Esophagus squamous epithelium (tissue), 5 donors: ENCODE results near the gene RIPK4. TPM values are rescaled to one million over a fixed set of nuclear protein-coding genes. Genes with fewer than 3 reads are reported as not detected.

Source experiments
- DNase-seq: peaks from one replicate; lab custom pipeline; 2025; lab: John Stamatoyannopoulos, UW
- H3K27ac ChIP-seq, 4 donors: fragments of 200-600 bp; sonication (generic); one replicate each; pipeline ENCODE4 v1.5.1; 2016 to 2019; ENCODE audit warnings: mild to moderate bottlenecking in 1 of 4
- H3K27me3 ChIP-seq, 4 donors: fragments of 200-600 bp; sonication (generic); 1 replicate in 3 of 4; 2 replicates in 1 of 4; pipeline versions ENCODE4 v1.5.1 to v1.6.0; 2017 to 2021; ENCODE audit warnings: antibody characterized with exemption in 1 of 4
- H3K36me3 ChIP-seq, 3 donors: fragments of 200-600 bp; sonication (generic); one replicate each; pipeline ENCODE4 v1.5.1; 2016 to 2019
- H3K4me1 ChIP-seq, 3 donors: fragments of 200-600 bp; sonication (generic); one replicate each; pipeline ENCODE4 v1.5.1; 2017 to 2019
- H3K4me3 ChIP-seq, 4 donors: fragments of 200-600 bp; sonication (generic); 1 replicate in 3 of 4; 2 replicates in 1 of 4; pipeline ENCODE4 v1.5.1; 2016 to 2019; ENCODE audit warnings: mild to moderate bottlenecking in 2 of 4, moderate library complexity in 1 of 4
- H3K9me3 ChIP-seq, 3 donors: fragments of 200-600 bp; sonication (generic); one replicate each; pipeline ENCODE4 v1.5.1; 2016 to 2019
- CTCF ChIP-seq, 6 experiments: fragments of 450-650 bp in 4 of 6; fragments of 200-600 bp in 2 of 6; sonication (generic) in 2 of 6; IDR thresholded peaks; one replicate each; pipeline ENCODE4 v1.5.1; 2016 to 2019; ENCODE audit warnings: antibody characterized with exemption in 6 of 6, mild to moderate bottlenecking in 4 of 6, moderate library complexity in 4 of 6
- POLR2A ChIP-seq, 4 donors: fragments of 450-650 bp; IDR thresholded peaks; one replicate each; pipeline ENCODE4 v1.6.1; 2017; ENCODE audit warnings: antibody characterized with exemption in 4 of 4, mild to moderate bottlenecking in 4 of 4, moderate library complexity in 3 of 4
- WGBS, 2 donors: methylation state at CpG; one replicate each; pipeline ENCODE4 v1.1.5; 2018; 5-methylcytosine and 5-hydroxymethylcytosine counted together
- intact Hi-C: fragments of 100-400 bp; cut with DNase I; formaldehyde crosslinking; loops from one replicate; pipeline ENCODE4 v1.15.0; 2022
- total RNA-seq, 4 donors: library from RNA; depleted of rRNA; stranded (reverse); fragments of >200 nt; gene quantifications; one replicate each; pipeline ENCODE4 v1.1.0, GENCODE V29; 2016
- donor health status: DM: yes; HTN: yes; CAD: no.

Gene RIPK4
- total RNA-seq, 4 donors from 2014 or later: 41.1 to 93.5 (median 68.8) TPM

- Histone ChIP-seq H3K4me1 (peaks cover 17 to 81% (median 30%) of the 10 kb centered on the region in 3 donors), H3K4me3 (peak overlapping the region; percentile 5 to 80 (median 64)), H3K27ac (peak overlapping the region; percentile 34 to 97 (median 80)), H3K9me3 (no peaks in the 10 kb centered on the region), H3K36me3 (peaks cover 0 to 24% (median 0%) of the 10 kb centered on the region in 3 donors), H3K27me3 (peaks cover 0 to 83% (median 5%) of the 10 kb centered on the region in 4 donors)
- 12 to 22% methylated on average over 11 to 14 of the region's 22 CpGs for WGBS, 2 donors
- no peak for DNase-seq
- no peak for TF ChIP-seq CTCF (IDR thresholded peaks at IDR 0.05)
- TF ChIP-seq POLR2A (IDR thresholded peaks at IDR 0.05): no peak
- intact Hi-C loops: no loop called here
These were observed 4.8 kb downstream of the RIPK4 start for GRCh38 chr21:41761934-41762635.

- no peak for TF ChIP-seq CTCF (IDR thresholded peaks at IDR 0.05)
- no peak for TF ChIP-seq POLR2A (IDR thresholded peaks at IDR 0.05)
- Histone ChIP-seq H3K4me3 (peak overlapping the region; percentile 5 to 80 (median 64)), H3K9me3 (no peaks in the 10 kb centered on the region), H3K36me3 (peaks cover 0 to 32% (median 0%) of the 10 kb centered on the region in 3 donors), H3K27me3 (peaks cover 0 to 76% (median 2%) of the 10 kb centered on the region in 4 donors), H3K4me1 (peaks cover 17 to 81% (median 30%) of the 10 kb centered on the region in 3 donors), H3K27ac (peak overlapping the region; percentile 34 to 97 (median 80))
- 7 to 13% methylated on average over 21 to 22 of the region's 22 CpGs for WGBS, 2 donors
- intact Hi-C loops: no loop called here
- no peak for DNase-seq
These were observed 5.5 kb downstream of the RIPK4 start for GRCh38 chr21:41761211-41761933.

GRCh38 chr21:41760411-41760810, 6.4 kb downstream of the RIPK4 start:
- peaks cover 0 to 41% (median 0%) of the 10 kb centered on the region in 3 donors for H3K36me3 ChIP-seq
- peaks cover 0 to 66% (median 0%) of the 10 kb centered on the region in 4 donors for H3K27me3 ChIP-seq
- TF ChIP-seq CTCF (IDR thresholded peaks at IDR 0.05) (no peak), POLR2A (IDR thresholded peaks at IDR 0.05) (no peak)
- H3K4me3 ChIP-seq: peak overlapping the region in 1 of 4 donors; percentile 80
- 77% methylated on average over 8 to 9 of the region's 9 CpGs for WGBS, 2 donors
- no peaks in the 10 kb centered on the region for H3K9me3 ChIP-seq
- H3K4me1 ChIP-seq: peaks cover 17 to 86% (median 31%) of the 10 kb centered on the region in 3 donors
- no peak for DNase-seq
- peak overlapping the region; percentile 34 to 97 (median 80) for H3K27ac ChIP-seq
- intact Hi-C loops: no loop called here

GRCh38 chr21:41759926-41760325, 6.9 kb downstream of the RIPK4 start:
- H3K9me3 ChIP-seq: no peaks in the 10 kb centered on the region
- TF ChIP-seq POLR2A (IDR thresholded peaks at IDR 0.05): no peak
- TF ChIP-seq CTCF (IDR thresholded peaks at IDR 0.05): no peak
- H3K27me3 ChIP-seq: peaks cover 0 to 62% (median 0%) of the 10 kb centered on the region in 4 donors
- H3K4me3 ChIP-seq: peak overlapping the region in 1 of 4 donors; percentile 80
- 64 to 65% methylated on average over 3 to 4 of the region's 5 CpGs for WGBS, 2 donors
- peaks cover 17 to 90% (median 35%) of the 10 kb centered on the region in 3 donors for H3K4me1 ChIP-seq
- DNase-seq: no peak
- intact Hi-C loops: no loop called here
- H3K27ac ChIP-seq: peak overlapping the region in 2 of 4 donors; percentile 95 to 97
- peaks cover 0 to 46% (median 0%) of the 10 kb centered on the region in 3 donors for H3K36me3 ChIP-seq
